ENCODE measurements around the gene CRTC1.

DNA sequence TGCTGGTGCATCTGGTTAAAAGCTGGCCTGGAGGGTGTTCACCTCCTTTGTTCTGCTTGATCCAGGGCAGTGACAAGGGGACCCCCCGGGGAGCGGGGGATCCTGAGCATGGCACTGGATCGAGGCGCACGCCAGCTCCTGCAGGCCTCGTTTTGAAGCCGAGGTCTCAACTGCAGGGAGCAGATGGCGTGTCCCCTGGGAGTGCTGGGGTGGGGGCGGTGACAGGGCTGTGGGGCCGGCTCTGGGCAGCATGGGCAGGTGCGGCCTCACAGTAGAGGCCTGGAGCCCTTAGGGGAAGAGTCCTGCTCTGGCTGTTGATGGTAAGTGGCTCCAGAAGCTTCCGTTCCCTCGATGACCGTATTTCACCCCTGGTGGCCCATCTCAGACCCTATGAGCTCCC lies 51.8 kb downstream of the CRTC1 start:
- TF ChIP-seq, protein P1, sequence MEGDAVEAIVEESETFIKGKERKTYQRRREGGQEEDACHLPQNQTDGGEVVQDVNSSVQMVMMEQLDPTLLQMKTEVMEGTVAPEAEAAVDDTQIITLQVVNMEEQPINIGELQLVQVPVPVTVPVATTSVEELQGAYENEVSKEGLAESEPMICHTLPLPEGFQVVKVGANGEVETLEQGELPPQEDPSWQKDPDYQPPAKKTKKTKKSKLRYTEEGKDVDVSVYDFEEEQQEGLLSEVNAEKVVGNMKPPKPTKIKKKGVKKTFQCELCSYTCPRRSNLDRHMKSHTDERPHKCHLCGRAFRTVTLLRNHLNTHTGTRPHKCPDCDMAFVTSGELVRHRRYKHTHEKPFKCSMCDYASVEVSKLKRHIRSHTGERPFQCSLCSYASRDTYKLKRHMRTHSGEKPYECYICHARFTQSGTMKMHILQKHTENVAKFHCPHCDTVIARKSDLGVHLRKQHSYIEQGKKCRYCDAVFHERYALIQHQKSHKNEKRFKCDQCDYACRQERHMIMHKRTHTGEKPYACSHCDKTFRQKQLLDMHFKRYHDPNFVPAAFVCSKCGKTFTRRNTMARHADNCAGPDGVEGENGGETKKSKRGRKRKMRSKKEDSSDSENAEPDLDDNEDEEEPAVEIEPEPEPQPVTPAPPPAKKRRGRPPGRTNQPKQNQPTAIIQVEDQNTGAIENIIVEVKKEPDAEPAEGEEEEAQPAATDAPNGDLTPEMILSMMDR (IDR thresholded peaks at IDR 0.05): no peak
- no peak for TF ChIP-seq POLR2A (IDR thresholded peaks at IDR 0.05)
- TF ChIP-seq EP300 (IDR thresholded peaks at IDR 0.05): no peak

All from gastroesophageal sphincter (tissue), 3 donors.